PC-9 (cell line): Measurements from ENCODE around the gene L1CAM.

Experiments
- CTCF ChIP-seq: fragments of 200-600 bp; sonication (generic); conservative IDR thresholded peaks from 2 replicates; pipeline ENCODE4 v1.6.1; 2017; ENCODE audit warnings: mixed run types, antibody characterized with exemption, mild to moderate bottlenecking, moderate library complexity
- EZH2 ChIP-seq: fragments of 200-600 bp; sonication (generic); IDR thresholded peaks from 2 replicates; pipeline ENCODE4 v1.8.0; 2017; ENCODE audit warnings: antibody characterized with exemption, low read depth

- TF ChIP-seq EZH2 (no peak), CTCF (no peak)
These were observed 21.2 kb downstream of the L1CAM start for GRCh38 chrX:153864561-153865320.
